ENCODE data around the gene MTSS2. TPM values are rescaled to one million over a fixed set of nuclear protein-coding genes. Genes with fewer than 3 reads are reported as not detected.

The MTSS2 gene
- total RNA-seq, 1 experiment from 2014 or later: 64.1 TPM

GRCh38 chr16:70720425-70721201 is 34.8 kb upstream of the MTSS2 start:
- no peaks in the 10 kb centered on the region for H3K4me1 Mint-ChIP-seq (ENCODE audit: low read depth, unreplicated experiment)
- no peaks in the 10 kb centered on the region; the same call in none of the 2 replicates for H3K36me3 ChIP-seq (ENCODE audit: control insufficient read depth, insufficient read depth, low read length)
- H3K4me3 Mint-ChIP-seq (ENCODE audit: unreplicated experiment): no peak overlapping the region
- H3K4me3 ChIP-seq (ENCODE audit: low read depth, low read length): no peak overlapping the region
- H3K27ac Mint-ChIP-seq (ENCODE audit: unreplicated experiment): no peak overlapping the region
- H3K36me3 Mint-ChIP-seq (ENCODE audit: insufficient read depth, unreplicated experiment): peaks cover 8% of the 10 kb centered on the region
- TF ChIP-seq, protein P1, sequence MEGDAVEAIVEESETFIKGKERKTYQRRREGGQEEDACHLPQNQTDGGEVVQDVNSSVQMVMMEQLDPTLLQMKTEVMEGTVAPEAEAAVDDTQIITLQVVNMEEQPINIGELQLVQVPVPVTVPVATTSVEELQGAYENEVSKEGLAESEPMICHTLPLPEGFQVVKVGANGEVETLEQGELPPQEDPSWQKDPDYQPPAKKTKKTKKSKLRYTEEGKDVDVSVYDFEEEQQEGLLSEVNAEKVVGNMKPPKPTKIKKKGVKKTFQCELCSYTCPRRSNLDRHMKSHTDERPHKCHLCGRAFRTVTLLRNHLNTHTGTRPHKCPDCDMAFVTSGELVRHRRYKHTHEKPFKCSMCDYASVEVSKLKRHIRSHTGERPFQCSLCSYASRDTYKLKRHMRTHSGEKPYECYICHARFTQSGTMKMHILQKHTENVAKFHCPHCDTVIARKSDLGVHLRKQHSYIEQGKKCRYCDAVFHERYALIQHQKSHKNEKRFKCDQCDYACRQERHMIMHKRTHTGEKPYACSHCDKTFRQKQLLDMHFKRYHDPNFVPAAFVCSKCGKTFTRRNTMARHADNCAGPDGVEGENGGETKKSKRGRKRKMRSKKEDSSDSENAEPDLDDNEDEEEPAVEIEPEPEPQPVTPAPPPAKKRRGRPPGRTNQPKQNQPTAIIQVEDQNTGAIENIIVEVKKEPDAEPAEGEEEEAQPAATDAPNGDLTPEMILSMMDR (IDR thresholded peaks at IDR 0.05; ENCODE audit: insufficient read depth in 1 of 2, low read depth in 1 of 2, low read length in 1 of 2, severe bottlenecking in 1 of 2, unreplicated experiment in 1 of 2): no peak
- no peaks in the 10 kb centered on the region for H3K27me3 ChIP-seq (replicated peaks; ENCODE audit: control insufficient read depth, insufficient read depth, low read length)
- BruUV-seq (replicated peaks): no TSS peak
- ChIA-PET CTCF (interaction anchor here (0.8 kb wide), 1 partner anchor 17 kb away, joined by 3 read pairs; no protein-coding TSS in a partner anchor), POLR2A (no interaction called here)
- DNase-seq: no peak
- intact Hi-C loops (cut with micrococcal nuclease; ENCODE audit: unreplicated experiment): no loop called here
- H3K9me3 Mint-ChIP-seq (ENCODE audit: unreplicated experiment): no peaks in the 10 kb centered on the region
- no peaks in the 10 kb centered on the region for H3K9me3 ChIP-seq
- peaks cover 14% of the 10 kb centered on the region for H3K4me1 ChIP-seq
- no peaks in the 10 kb centered on the region for H3K27me3 Mint-ChIP-seq (ENCODE audit: insufficient read depth, unreplicated experiment)

DNA sequence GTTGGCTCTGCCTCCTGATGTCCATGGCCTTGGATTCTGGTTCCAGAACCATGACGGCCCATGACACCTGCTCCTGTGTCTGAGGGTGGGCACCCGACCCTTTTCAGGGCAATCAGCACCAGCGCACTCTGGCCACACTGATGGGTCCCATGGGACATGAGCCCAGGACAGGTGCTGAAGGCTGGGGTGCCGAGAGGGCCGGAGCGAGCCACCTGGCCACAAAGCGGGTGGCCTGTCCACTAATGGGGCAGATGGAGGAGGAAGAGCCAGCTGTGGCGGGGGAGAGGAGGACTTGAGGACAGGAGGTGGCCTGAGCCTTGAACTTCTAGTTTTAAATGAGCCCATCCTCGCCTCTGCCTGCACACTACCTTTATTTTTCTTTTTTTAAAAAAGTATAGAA is 31.2 kb upstream of the MTSS2 start:
- no peak overlapping the region for H3K4me3 ChIP-seq (ENCODE audit: low read depth, low read length)
- intact Hi-C loops (cut with micrococcal nuclease; ENCODE audit: unreplicated experiment): no loop called here
- Mint-ChIP-seq H3K4me1 (ENCODE audit: low read depth, unreplicated experiment) (no peaks in the 10 kb centered on the region), H3K27ac (ENCODE audit: unreplicated experiment) (no peak overlapping the region), H3K4me3 (ENCODE audit: unreplicated experiment) (no peak overlapping the region), H3K36me3 (ENCODE audit: insufficient read depth, unreplicated experiment) (peaks cover 13% of the 10 kb centered on the region), H3K9me3 (ENCODE audit: unreplicated experiment) (no peaks in the 10 kb centered on the region), H3K27me3 (ENCODE audit: insufficient read depth, unreplicated experiment) (no peaks in the 10 kb centered on the region)
- TF ChIP-seq, protein P1 (IDR thresholded peaks at IDR 0.05; ENCODE audit: insufficient read depth in 1 of 2, low read depth in 1 of 2, low read length in 1 of 2, severe bottlenecking in 1 of 2, unreplicated experiment in 1 of 2): no peak
- H3K4me1 ChIP-seq: no peaks in the 10 kb centered on the region
- H3K36me3 ChIP-seq (ENCODE audit: control insufficient read depth, insufficient read depth, low read length): no peaks in the 10 kb centered on the region; the same call in none of the 2 replicates
- POLR2A ChIA-PET: no interaction called here
- no peaks in the 10 kb centered on the region for H3K27me3 ChIP-seq (replicated peaks; ENCODE audit: control insufficient read depth, insufficient read depth, low read length)
- no TSS peak for BruUV-seq (replicated peaks)
- CTCF ChIA-PET: no interaction called here
- DNase-seq: no peak
- H3K9me3 ChIP-seq: no peaks in the 10 kb centered on the region

DNA sequence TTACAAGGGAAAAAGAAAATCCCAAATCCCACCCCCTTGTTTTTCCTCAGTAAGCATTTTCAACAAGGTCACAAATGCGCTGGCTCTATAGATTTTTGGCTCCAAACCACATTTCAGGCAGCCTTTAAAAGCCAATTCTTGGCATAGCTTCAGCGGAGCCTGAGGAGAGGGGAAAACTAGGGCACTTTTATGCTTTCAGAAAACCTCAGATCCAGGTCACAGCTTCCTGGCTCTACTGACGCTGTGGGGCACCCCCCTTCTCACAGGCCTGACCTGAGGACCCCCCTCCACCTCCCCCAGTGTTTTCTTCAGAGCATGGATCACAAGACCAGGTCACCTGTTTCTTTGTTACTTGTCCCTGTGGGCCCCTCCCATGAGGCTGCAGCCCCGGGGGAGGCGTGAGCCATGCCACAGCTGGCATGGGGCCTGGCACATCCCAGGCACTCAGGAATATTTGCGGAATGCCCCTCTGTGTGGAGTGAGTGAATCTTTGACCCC is 30.1 kb upstream of the MTSS2 start:
- H3K4me1 ChIP-seq: no peaks in the 10 kb centered on the region
- H3K9me3 ChIP-seq: no peaks in the 10 kb centered on the region
- TF ChIP-seq, protein P1 (IDR thresholded peaks at IDR 0.05; ENCODE audit: insufficient read depth in 1 of 2, low read depth in 1 of 2, low read length in 1 of 2, severe bottlenecking in 1 of 2, unreplicated experiment in 1 of 2): no peak
- CTCF ChIA-PET: no interaction called here
- no peak for DNase-seq
- no TSS peak for BruUV-seq (replicated peaks)
- H3K36me3 Mint-ChIP-seq (ENCODE audit: insufficient read depth, unreplicated experiment): peaks cover 14% of the 10 kb centered on the region
- POLR2A ChIA-PET: no interaction called here
- no peak overlapping the region for H3K27ac Mint-ChIP-seq (ENCODE audit: unreplicated experiment)
- no peaks in the 10 kb centered on the region for H3K27me3 ChIP-seq (replicated peaks; ENCODE audit: control insufficient read depth, insufficient read depth, low read length)
- H3K4me1 Mint-ChIP-seq (ENCODE audit: low read depth, unreplicated experiment): no peaks in the 10 kb centered on the region
- no peaks in the 10 kb centered on the region for H3K9me3 Mint-ChIP-seq (ENCODE audit: unreplicated experiment)
- H3K27me3 Mint-ChIP-seq (ENCODE audit: insufficient read depth, unreplicated experiment): no peaks in the 10 kb centered on the region
- H3K36me3 ChIP-seq (ENCODE audit: control insufficient read depth, insufficient read depth, low read length): no peaks in the 10 kb centered on the region; the same call in 1 of the 2 replicates
- no peak overlapping the region for H3K4me3 Mint-ChIP-seq (ENCODE audit: unreplicated experiment)
- H3K4me3 ChIP-seq (ENCODE audit: low read depth, low read length): no peak overlapping the region
- intact Hi-C loops (cut with micrococcal nuclease; ENCODE audit: unreplicated experiment): no loop called here

Measured in Caco-2 (cell line).